Measurements from ENCODE around the gene FAM107B. TPM values are rescaled to one million over a fixed set of nuclear protein-coding genes. Genes with fewer than 3 reads are reported as not detected.

The FAM107B gene
- total RNA-seq, 4 donors from 2014 or later: 19.5 to 35.2 (median 25.6) TPM

DNA sequence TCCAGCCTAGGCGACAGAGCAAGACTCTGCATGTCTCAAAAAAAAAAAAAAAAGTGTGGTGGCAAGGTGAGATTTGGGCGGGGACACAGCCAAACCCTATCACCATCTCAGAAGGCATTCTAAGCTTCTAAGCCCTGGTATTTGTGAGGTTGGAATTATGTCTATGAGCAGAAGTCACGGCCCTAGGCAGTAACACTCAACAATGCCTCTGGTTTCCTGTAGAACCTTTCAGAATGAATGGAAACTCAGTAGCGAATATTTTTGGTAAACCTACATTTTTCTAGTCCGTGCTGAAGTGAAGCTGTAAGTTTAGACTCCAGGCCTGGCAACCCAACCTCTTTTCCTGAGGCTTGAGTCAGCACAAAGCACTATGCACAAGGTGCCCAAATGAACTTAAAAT lies 88.3 kb downstream of the FAM107B start:
- H3K9me3 ChIP-seq: no peaks in the 10 kb centered on the region
- H3K27ac ChIP-seq: no peak overlapping the region
- 63% methylated on average over 5 of the region's 5 CpGs for WGBS
- H3K4me1 ChIP-seq: peaks cover 6% of the 10 kb centered on the region
- no peak overlapping the region for H3K4me3 ChIP-seq
- no peaks in the 10 kb centered on the region for H3K36me3 ChIP-seq
- TF ChIP-seq POLR2AphosphoS5 (IDR thresholded peaks at IDR 0.05): no peak
- TF ChIP-seq POLR2A (IDR thresholded peaks at IDR 0.05): no peak
- H3K27me3 ChIP-seq: no peaks in the 10 kb centered on the region
- DNase-seq (ENCODE audit: low spot score in 2 of 2): no peak

DNA sequence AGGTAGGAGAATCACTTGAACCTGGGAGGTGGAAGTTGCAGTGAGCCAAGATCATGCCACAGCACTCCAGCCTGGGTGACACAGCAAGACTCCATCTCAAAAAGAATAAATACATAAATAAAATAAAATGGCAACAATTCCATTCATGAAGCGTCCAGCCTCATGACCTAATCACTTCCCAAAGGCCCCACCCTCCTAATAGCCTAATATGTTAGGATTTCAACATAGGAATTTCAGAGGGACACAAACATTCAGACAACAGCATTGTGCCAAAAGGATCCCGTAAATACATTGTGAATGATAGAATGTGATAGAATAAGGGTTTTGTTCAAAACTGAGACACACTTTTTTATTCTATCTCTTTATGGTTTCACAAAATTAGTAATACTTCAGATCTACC lies 90.3 kb downstream of the FAM107B start:
- Histone ChIP-seq H3K4me3 (no peak overlapping the region), H3K27ac (no peak overlapping the region), H3K27me3 (no peaks in the 10 kb centered on the region), H3K9me3 (no peaks in the 10 kb centered on the region), H3K4me1 (peaks cover 6% of the 10 kb centered on the region), H3K36me3 (no peaks in the 10 kb centered on the region)
- TF ChIP-seq POLR2AphosphoS5 (IDR thresholded peaks at IDR 0.05) (no peak), POLR2A (IDR thresholded peaks at IDR 0.05) (no peak), EP300 (IDR thresholded peaks at IDR 0.05) (no peak)
- TF ChIP-seq, protein P1, sequence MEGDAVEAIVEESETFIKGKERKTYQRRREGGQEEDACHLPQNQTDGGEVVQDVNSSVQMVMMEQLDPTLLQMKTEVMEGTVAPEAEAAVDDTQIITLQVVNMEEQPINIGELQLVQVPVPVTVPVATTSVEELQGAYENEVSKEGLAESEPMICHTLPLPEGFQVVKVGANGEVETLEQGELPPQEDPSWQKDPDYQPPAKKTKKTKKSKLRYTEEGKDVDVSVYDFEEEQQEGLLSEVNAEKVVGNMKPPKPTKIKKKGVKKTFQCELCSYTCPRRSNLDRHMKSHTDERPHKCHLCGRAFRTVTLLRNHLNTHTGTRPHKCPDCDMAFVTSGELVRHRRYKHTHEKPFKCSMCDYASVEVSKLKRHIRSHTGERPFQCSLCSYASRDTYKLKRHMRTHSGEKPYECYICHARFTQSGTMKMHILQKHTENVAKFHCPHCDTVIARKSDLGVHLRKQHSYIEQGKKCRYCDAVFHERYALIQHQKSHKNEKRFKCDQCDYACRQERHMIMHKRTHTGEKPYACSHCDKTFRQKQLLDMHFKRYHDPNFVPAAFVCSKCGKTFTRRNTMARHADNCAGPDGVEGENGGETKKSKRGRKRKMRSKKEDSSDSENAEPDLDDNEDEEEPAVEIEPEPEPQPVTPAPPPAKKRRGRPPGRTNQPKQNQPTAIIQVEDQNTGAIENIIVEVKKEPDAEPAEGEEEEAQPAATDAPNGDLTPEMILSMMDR (IDR thresholded peaks at IDR 0.05): no peak
- WGBS: 68% methylated on average over 2 of the region's 2 CpGs
- DNase-seq (ENCODE audit: low spot score in 2 of 2): no peak

DNA sequence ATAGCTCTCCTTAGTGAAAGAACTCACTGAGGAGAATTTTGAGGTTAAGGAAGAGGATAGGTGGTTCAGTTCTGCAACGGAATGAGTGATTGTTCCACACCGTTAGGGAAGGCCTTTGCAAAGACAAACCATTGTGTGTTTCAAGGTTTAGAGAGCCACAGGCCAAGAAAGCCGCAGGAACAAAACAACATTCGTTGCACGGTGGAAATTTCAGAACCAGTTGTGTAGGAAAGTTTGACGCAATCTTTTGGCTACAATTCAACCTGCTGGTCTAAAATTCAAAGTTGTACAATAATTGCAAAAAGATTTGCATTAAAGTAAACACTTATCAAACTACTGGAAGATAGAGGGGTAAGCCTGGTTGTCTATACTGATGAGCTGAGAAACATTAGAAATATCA lies 91.4 kb downstream of the FAM107B start:
- no peaks in the 10 kb centered on the region for H3K36me3 ChIP-seq
- no peaks in the 10 kb centered on the region for H3K27me3 ChIP-seq
- WGBS: 27% methylated on average over 6 of the region's 6 CpGs
- no peak overlapping the region for H3K27ac ChIP-seq
- H3K9me3 ChIP-seq: no peaks in the 10 kb centered on the region
- TF ChIP-seq EP300 (IDR thresholded peaks at IDR 0.05) (no peak), POLR2AphosphoS5 (IDR thresholded peaks at IDR 0.05) (no peak), POLR2A (IDR thresholded peaks at IDR 0.05) (no peak)
- TF ChIP-seq, protein P1 (IDR thresholded peaks at IDR 0.05): no peak
- DNase-seq (ENCODE audit: low spot score in 2 of 2): no peak
- peaks cover 6% of the 10 kb centered on the region for H3K4me1 ChIP-seq
- H3K4me3 ChIP-seq: no peak overlapping the region

DNA sequence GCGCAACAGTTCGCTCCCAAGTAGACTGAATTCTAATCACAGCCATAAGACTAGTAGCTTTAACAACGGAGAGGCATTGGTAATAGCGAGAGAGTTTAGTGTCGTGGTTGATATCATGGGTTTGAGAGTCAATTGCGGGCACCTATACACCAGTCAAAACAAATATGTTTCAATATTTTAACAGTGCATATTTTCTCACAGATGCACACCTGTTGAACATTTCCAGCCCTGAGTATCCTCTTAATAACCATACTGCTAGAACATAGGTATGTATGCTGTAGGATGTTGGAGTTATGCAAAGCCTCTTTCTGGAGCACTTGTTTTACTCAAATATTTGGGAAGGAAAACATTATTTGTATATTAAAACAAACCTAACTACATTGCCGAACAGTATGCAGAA lies 92.9 kb downstream of the FAM107B start:
- DNase-seq (ENCODE audit: low spot score in 2 of 2): no peak
- Histone ChIP-seq H3K4me1 (peaks cover 6% of the 10 kb centered on the region), H3K4me3 (no peak overlapping the region), H3K27ac (no peak overlapping the region), H3K9me3 (no peaks in the 10 kb centered on the region), H3K36me3 (no peaks in the 10 kb centered on the region), H3K27me3 (no peaks in the 10 kb centered on the region)
- WGBS: 87% methylated on average over 7 of the region's 7 CpGs
- TF ChIP-seq POLR2AphosphoS5 (IDR thresholded peaks at IDR 0.05): no peak
- TF ChIP-seq POLR2A (IDR thresholded peaks at IDR 0.05): no peak
- TF ChIP-seq, protein P1 (IDR thresholded peaks at IDR 0.05): no peak
- TF ChIP-seq EP300 (IDR thresholded peaks at IDR 0.05): no peak

DNA sequence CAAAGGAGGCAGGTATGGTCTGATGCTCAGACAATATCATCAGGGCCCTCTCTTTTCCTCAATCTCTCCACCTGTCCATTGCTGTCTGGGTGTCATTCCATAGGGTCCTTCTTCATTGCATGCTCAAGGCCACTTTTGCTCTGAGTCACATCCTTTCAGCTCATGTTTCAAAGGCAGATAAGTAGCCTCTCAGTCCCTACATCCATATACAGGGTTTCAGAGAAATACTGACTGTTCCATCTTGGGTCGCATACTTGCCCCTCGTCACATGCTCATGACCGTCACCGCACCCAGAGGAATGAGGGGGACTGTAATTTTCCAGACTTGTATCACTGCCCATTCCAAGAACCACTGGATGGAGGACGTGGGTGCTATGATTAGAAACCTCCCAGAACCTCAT lies 93.4 kb downstream of the FAM107B start:
- Histone ChIP-seq H3K27ac (no peak overlapping the region), H3K27me3 (no peaks in the 10 kb centered on the region), H3K36me3 (no peaks in the 10 kb centered on the region), H3K9me3 (no peaks in the 10 kb centered on the region), H3K4me3 (no peak overlapping the region), H3K4me1 (peaks cover 6% of the 10 kb centered on the region)
- TF ChIP-seq POLR2A (IDR thresholded peaks at IDR 0.05): no peak
- TF ChIP-seq POLR2AphosphoS5 (IDR thresholded peaks at IDR 0.05): no peak
- no peak for TF ChIP-seq EP300 (IDR thresholded peaks at IDR 0.05)
- TF ChIP-seq, protein P1 (IDR thresholded peaks at IDR 0.05): no peak
- DNase-seq (ENCODE audit: low spot score in 2 of 2): no peak
- WGBS: 91% methylated on average over 5 of the region's 5 CpGs

DNA sequence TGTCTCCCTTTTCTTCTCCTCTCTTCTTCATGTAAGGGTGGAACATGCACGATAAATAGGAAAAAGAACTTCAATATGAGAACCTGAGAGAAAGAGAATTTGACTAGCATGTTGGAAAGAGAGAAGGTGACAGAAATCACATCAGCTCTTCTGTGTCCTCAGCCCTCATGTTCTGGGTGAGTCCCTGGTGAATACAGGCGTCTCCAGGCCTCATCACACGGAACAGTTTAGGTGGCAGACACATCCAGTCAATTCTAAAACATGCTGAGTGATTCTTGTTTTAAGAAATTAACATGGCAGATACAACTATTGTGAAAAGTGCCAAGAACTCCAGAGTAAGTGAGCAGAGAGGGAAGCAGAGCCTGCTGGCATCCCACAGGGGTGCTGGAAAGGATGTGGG lies 96.1 kb downstream of the FAM107B start:
- Histone ChIP-seq H3K4me1 (peaks cover 6% of the 10 kb centered on the region), H3K27me3 (no peaks in the 10 kb centered on the region), H3K36me3 (no peaks in the 10 kb centered on the region), H3K4me3 (no peak overlapping the region), H3K9me3 (no peaks in the 10 kb centered on the region), H3K27ac (no peak overlapping the region)
- WGBS: 96% methylated on average over 3 of the region's 3 CpGs
- DNase-seq (ENCODE audit: low spot score in 2 of 2): no peak
- TF ChIP-seq, protein P1 (IDR thresholded peaks at IDR 0.05): no peak
- no peak for TF ChIP-seq POLR2A (IDR thresholded peaks at IDR 0.05)
- no peak for TF ChIP-seq EP300 (IDR thresholded peaks at IDR 0.05)
- TF ChIP-seq POLR2AphosphoS5 (IDR thresholded peaks at IDR 0.05): no peak

Data from suprapubic skin (tissue), 4 donors.